GM19035 (cell line): ENCODE results near the gene PSTPIP2.
"Not testable (repeated sequence)": the region's sequence is repeated elsewhere in the genome, so short reads cannot be mapped to it uniquely, and the experiment has no call there.

Experiments used
- ATAC-seq: cut with Tn5 transposase; IDR thresholded peaks from one replicate; pipeline ENCODE4 v1.9.1; 2021; ENCODE audit not compliant: unreplicated experiment

The PSTPIP2 gene

GRCh38 chr18:46071653-46072375 lies at the start of gene PSTPIP2:
Gene PSTPIP2, minus strand, starts transcription at chr18:46072260. Its CDS starts 72 bp downstream, at chr18:46072188.
- peak; percentile 64 for ATAC-seq

GRCh38 chr18:46113751-46114150 lies 41.7 kb upstream of the PSTPIP2 start:
- no peak for ATAC-seq

DNA sequence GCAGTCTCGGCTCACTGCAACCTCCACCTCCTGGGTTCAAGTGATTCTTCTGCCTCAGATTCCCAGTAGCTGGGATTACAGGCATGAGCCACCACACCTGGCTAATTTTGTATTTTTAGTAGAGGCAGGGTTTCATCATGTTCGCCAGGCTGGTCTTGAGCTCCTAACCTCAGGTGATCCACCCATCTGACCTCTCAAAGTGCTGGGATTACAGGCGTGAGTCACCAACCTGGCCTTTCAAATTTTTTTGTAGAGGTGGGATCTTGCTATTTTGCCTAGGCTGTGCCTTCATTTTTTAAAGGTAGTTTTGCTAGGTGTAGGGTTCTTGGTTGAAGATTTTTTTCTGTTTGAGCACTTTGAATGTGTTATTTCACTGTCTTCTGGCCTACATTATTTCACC lies 38.3 kb upstream of the PSTPIP2 start:
- no peak for ATAC-seq

- no peak for ATAC-seq
Measured at GRCh38 chr18:46109386-46109785, 37.3 kb upstream of the PSTPIP2 start.

DNA sequence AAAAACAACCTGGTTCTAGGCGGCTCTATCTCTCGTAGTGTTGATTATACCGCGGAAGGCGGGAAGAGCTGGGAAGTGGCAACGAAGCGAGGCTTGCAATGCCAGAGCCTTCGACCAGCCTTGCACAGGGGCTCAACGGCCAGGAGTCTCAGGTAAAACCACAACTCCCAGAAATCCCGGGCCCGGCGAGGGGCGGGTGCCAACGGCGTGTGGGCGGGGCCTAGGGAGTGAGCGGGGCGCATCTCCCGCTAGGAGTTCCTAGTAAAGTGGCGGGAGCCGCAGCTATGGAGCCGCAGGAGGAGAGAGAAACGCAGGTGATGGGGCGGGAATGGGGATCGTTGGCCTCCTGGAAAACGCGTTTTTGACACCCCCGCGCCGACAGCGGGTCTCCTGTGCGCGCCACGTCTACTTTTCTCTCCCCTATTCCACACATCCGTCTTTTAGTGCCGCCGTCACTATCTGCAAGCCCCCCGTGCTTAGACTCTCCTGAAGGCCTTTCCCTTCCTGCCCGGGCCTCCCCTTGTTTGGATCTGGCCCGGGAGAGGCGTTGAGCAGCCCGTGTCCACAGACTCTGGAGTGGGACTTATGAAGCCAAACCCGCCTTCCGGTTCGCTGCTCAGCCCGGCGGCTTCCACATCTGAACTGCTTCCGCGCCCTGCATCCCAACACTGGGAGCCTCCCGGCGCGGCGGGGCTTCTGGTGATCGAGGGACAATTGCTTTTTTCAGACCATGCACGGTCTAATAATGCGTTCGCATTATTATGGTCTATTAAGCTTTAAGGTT lies 32.3 kb upstream of the PSTPIP2 start, which contains the start of gene HAUS1:
Gene HAUS1 (plus strand): TSS at position 258 of the 784 bp plus-strand sequence. CDS start 27 bp downstream, at position 285.
- peak; percentile 85 for ATAC-seq

- ATAC-seq = no peak
Measured at GRCh38 chr18:46099463-46099862, 27.4 kb upstream of the PSTPIP2 start.

DNA sequence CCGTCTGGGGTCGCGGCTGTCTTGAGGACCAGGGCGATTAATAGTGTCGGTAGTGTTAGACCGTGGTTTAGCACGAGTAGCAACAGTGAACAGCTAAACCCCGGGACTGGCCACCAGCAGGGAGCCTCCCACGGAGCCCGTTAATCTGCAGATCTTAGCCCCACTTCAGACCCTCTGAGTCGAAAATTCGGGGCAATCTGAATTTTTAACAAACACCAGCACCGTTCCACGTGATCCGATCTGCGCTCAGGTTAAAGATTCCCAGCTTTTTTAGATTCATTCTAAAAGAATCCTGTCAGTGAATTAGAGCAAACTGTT lies 26.5 kb upstream of the PSTPIP2 start:
- no peak for ATAC-seq

GRCh38 chr18:46097801-46098615 lies 25.9 kb upstream of the PSTPIP2 start, which contains the start of gene ATP5F1A:
Gene ATP5F1A, minus strand, starts transcription at chr18:46098296. Its CDS starts 65 bp downstream, at chr18:46098231.
- peak; percentile 84 for ATAC-seq

GRCh38 chr18:46097431-46097800 lies 25.4 kb upstream of the PSTPIP2 start:
- ATAC-seq = peak; percentile 31

DNA sequence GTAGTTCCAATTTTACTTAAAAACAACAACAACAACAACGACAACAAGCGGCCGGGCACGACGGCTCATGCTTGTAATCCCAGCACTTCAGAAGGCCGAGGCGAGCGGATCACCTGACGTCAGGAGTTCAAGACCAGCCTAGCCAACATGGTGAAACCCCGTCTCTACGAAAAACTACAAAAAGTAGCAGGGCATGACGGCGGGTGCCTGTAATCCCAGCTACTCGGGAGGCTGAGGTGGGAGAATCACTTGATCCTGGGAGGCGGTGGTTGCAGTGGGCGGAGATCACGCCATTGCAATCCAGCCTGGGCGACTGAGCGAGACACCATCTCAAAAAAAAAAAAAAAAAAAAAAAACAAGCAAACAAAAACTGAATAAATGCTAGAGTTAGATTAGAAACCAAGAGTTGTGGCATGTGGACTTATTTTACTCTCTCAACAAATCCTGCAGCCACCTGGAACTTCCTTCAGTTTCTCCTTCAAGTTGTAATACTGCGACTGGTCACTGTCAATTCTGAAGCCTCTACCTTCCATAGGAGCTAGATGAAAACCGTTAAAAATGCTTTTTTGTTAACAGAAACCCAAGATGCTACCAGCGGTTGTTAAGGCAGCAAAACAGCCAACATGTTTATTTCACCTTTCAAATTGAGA lies 24.7 kb upstream of the PSTPIP2 start:
- ATAC-seq = no peak

DNA sequence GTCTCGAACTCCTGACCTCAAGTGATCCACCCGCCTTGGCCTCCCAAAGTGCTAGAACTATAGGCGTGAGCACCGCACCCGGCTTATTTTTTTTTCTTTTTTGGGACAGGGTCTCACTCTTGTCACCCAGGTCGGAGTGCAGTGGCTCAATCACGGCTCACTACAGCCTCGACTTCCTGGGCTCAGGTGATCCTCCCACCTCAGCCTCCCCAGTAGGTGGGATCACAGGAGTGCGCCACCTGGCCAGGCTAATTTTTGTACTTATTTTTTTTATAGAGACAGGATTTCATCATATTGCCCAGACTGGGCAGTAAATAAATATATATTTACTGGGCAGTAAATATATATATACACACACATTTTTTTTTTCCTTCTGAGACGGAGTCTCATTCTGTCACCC lies 23.5 kb upstream of the PSTPIP2 start:
- ATAC-seq = no peak

DNA sequence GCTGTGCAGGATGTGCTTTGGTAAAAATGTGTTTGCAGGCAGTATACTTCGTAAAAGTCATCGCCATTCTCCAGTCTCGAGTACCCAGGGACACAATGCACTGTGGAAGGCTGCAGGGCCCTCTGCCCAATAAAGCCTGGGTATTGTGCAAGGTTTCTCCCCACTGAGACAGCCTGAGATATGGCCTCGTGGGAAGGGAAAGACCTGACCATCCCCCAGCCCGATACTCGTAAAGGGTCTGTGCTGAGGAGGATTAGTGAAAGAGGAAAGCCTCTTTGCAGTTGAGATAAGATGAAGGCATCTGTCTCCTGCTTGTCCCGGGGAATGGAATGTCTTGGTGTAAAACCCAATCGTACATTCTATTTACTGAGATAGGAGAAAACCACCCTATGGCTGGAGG lies 16.4 kb upstream of the PSTPIP2 start:
- not testable (repeated sequence) for ATAC-seq

GRCh38 chr18:46084431-46084830 lies 12.4 kb upstream of the PSTPIP2 start:
- no peak for ATAC-seq

- ATAC-seq = no peak
Measured at GRCh38 chr18:46080156-46080555, 8.1 kb upstream of the PSTPIP2 start.

- no peak for ATAC-seq
Measured at GRCh38 chr18:46079336-46079735, 7.3 kb upstream of the PSTPIP2 start.

DNA sequence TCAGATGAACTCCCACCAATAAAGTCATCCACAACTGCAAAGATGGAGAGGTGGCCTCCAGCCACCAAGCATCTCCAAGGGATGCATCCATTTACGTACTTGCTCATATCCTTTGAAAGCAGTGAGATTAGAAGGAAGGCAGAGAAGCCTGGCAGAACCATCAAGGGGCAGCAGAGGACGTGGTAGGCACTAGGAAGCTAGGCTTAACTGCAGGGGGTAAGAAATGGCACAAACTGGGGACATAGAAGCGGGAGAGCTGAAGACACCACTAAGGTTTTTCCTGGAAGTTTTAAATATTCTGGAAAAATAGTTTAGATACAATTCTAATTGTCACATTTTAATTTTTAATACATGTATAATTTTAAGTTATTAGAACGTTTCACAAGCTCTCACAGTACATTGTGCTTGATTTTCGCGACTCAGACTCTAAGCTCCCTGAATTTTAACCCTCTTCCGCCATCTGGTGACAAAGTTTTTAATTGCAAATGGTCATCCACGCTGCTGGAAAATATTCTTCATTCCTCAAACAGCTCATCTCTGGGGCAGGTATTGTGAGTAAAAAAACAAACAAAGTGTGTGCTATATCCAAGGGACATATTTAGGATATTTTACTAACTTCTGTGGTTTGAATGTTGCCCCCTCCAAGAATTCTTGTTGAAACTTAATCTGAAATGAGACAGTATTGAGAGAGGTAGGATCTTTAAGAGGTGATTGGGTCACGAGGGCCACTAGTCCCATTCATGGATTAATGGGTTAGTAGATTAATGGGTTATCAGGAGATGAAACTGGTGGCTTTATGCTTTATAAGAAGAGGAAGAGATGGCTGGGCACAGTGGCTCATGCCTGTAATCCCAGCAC lies 1.6 kb upstream of the PSTPIP2 start:
- no peak for ATAC-seq

GRCh38 chr18:46072959-46073358 lies 899 bp upstream of the PSTPIP2 start:
- no peak for ATAC-seq

DNA sequence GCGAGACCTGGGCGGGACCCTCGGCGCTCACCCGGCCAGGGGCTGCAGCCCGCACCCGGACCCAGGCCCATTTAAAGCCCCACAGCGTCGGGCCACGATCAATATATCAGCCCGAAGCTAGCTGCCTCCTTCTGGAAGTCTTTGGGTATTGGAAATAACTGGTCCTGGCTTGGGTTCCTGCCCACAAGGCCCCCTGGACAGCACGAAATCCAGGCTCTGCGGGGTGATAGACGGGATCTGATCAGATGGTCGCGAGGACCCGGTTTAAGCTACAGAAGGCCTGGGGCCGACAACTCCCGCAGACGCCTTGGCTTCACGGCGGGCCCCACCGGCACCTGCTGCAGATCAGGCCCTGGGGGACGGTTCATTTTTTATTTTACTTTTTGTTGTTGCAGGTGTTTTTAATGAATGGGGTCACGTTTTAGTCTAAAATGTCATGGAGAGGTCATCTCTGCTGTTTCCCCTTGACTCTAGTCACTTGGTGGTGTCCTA lies 362 bp upstream of the PSTPIP2 start:
- ATAC-seq = no peak

DNA sequence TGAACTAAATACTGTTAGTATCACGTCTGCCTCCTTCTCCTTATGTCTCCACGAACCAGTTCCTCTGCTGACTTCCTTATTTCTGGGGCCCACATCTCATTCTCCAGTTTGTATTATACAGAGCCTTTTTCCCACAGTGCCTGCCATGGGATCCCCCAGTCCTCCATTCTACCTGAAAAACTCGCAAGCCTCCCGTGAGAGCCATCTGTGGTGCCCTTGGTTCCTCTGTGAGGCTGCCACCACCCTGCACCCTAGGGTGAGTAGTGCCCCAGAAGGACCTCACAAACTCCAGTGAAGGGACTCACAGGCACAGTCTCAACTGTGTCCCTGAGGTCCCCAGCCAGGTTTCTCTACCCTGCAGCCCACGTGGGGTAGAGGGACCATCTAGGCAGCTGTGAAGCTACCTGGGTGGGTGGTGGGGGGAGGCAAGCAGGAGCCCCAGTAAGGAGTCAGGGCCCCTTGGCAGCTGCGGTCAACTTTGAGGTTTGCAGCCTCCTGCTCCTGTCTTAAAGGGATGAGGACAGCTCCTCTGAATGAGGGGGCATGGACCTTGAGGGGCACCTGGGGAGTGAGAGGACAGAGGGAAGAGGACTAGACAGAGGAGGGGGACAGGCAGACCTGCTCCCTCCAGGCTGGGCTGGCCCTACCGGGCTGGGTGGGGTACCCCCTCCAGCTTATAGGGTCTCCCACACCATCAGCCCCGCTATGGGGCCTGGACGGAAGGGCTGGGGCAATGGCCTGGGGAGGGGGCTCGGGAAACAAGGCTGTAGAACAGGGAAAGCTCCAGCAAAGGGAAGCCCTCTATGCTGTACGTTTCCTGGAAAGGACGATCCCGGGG lies 1.0 kb downstream of the PSTPIP2 start:
- ATAC-seq = peak; percentile 2
